ENCODE data around the gene ARHGAP18. TPM values are rescaled to one million over a fixed set of nuclear protein-coding genes. Genes with fewer than 3 reads are reported as not detected.
A peak's percentile ranks its signal among the peaks of the same experiment; 100 is the strongest.

Gene ARHGAP18, protein sequence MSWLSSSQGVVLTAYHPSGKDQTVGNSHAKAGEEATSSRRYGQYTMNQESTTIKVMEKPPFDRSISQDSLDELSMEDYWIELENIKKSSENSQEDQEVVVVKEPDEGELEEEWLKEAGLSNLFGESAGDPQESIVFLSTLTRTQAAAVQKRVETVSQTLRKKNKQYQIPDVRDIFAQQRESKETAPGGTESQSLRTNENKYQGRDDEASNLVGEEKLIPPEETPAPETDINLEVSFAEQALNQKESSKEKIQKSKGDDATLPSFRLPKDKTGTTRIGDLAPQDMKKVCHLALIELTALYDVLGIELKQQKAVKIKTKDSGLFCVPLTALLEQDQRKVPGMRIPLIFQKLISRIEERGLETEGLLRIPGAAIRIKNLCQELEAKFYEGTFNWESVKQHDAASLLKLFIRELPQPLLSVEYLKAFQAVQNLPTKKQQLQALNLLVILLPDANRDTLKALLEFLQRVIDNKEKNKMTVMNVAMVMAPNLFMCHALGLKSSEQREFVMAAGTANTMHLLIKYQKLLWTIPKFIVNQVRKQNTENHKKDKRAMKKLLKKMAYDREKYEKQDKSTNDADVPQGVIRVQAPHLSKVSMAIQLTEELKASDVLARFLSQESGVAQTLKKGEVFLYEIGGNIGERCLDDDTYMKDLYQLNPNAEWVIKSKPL
- total RNA-seq = 10 to 100 TPM; 22.9 to 41.0 (median 29.6) TPM
- polyA plus RNA-seq = 10 to 100 TPM in 1 of 2 donors, 1 to 10 TPM in 1; 8.2 to 11.6 TPM

DNA sequence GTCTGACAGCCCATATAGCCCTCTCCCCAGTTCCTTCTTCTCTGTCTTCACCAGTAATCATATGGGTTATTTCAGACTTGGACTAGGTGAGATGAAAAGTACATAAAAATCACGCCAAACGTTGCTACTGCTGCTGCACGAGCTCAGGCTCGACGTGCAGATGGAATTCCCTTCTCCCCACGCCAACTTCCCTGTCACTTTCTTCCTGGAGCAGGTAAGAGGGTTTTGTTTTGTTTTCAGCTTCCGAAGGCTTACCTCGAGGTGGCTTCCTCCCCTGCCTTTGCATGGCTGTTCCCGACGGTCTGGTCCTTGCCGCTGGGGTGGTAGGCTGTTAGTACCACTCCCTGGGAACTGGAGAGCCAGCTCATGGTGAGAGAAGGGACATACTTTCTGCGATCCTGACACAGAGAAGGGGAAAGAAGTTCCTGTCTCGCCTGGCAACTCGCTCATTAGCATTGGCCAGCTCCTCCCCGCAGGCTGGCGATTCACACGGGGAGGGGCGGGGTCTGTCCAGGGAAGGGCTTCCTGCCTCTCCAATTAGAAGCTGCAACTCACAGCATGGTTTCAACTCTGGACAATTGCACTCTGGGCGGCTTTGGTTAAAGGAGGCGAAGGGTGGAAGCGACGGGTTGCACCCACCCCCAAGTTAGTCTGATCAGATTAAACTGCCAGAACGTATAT, at the start of gene ARHGAP18:
Gene ARHGAP18, minus strand, starts transcription at position 409 of the 681 bp plus-strand sequence. Its CDS starts 41 bp downstream, at position 368.
- H3K27me3 ChIP-seq = no peaks in the 10 kb centered on the region
- FAIRE-seq (no peak), ATAC-seq (peak; percentile 94 to 98 (median 97)), DNase-seq (peak; percentile 88 to 96 (median 92))
- peak within 1 kb of the TSS; percentile 69 to 95 (median 84) for H3K27ac ChIP-seq
- intact Hi-C loops (cut with DNase I) = loop anchor here in 1 of 3 donors (10.0 kb wide), 1 partner anchor 55 kb away; no protein-coding TSS in a partner anchor
- TF ChIP-seq, protein P1, sequence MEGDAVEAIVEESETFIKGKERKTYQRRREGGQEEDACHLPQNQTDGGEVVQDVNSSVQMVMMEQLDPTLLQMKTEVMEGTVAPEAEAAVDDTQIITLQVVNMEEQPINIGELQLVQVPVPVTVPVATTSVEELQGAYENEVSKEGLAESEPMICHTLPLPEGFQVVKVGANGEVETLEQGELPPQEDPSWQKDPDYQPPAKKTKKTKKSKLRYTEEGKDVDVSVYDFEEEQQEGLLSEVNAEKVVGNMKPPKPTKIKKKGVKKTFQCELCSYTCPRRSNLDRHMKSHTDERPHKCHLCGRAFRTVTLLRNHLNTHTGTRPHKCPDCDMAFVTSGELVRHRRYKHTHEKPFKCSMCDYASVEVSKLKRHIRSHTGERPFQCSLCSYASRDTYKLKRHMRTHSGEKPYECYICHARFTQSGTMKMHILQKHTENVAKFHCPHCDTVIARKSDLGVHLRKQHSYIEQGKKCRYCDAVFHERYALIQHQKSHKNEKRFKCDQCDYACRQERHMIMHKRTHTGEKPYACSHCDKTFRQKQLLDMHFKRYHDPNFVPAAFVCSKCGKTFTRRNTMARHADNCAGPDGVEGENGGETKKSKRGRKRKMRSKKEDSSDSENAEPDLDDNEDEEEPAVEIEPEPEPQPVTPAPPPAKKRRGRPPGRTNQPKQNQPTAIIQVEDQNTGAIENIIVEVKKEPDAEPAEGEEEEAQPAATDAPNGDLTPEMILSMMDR (IDR thresholded peaks at IDR 0.05) = no peak
- H3K4me1 ChIP-seq = peaks cover 0 to 16% (median 5%) of the 10 kb centered on the region in 3 donors
- 0 to 1% methylated on average over 23 of the region's 23 CpGs for WGBS, 2 donors
- no peaks in the 10 kb centered on the region for H3K9me3 ChIP-seq
- no peaks in the 10 kb centered on the region for H3K36me3 ChIP-seq
- peak within 1 kb of the TSS; percentile 31 to 63 (median 50) for H3K4me3 ChIP-seq

DNA sequence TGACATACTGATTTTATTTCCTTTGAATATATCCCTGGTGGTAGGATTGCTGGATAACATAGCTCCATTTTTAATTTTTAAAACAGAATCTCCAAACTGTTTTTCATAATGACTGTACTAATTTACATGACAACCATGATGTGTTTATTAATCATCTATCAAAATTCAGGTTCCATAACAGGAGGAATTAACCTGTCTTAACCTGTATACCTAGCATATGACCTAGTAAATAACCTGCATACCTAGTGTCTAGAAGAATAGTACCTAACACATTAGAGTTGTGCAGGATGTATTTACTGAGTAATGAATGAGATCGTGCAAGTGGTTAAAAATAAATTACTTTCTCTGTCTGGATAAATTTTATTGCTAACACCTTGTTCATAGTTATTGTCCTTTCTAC, 45.8 kb upstream of the ARHGAP18 start:
- H3K9me3 ChIP-seq = no peaks in the 10 kb centered on the region
- DNase-seq = no peak
- H3K27ac ChIP-seq = no peak overlapping the region
- H3K27me3 ChIP-seq = no peaks in the 10 kb centered on the region
- TF ChIP-seq, protein P1 (IDR thresholded peaks at IDR 0.05) = no peak
- H3K4me3 ChIP-seq = no peak overlapping the region
- H3K36me3 ChIP-seq = no peaks in the 10 kb centered on the region
- 76 to 91% methylated on average over 1 of the region's 1 CpG for WGBS, 2 donors
- H3K4me1 ChIP-seq = no peaks in the 10 kb centered on the region
- no peak for FAIRE-seq
- ATAC-seq = no peak
- intact Hi-C loops (cut with DNase I) = no loop called here

DNA sequence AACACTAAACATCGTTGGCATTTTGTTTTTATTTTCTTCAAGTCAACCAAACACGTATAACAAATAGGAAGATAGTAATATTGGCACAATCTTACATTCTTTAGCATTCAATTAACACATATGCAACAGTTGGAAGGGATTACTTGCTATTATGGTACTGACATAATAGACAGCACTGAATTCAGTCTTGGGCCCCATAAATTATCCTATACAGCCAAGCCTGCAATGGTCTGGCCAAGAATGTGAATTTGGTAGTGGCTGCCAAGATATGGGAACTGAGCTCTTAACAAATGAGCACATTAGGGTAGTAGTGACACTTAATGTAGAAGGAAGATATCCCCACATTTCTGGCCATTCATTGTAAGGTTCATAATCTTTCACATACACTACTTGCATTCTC, 44.8 kb upstream of the ARHGAP18 start:
- DNase-seq = no peak
- TF ChIP-seq, protein P1 (IDR thresholded peaks at IDR 0.05) = no peak
- no peak overlapping the region for H3K4me3 ChIP-seq
- H3K36me3 ChIP-seq = no peaks in the 10 kb centered on the region
- FAIRE-seq = no peak
- no peaks in the 10 kb centered on the region for H3K4me1 ChIP-seq
- no peak for ATAC-seq
- H3K9me3 ChIP-seq = no peaks in the 10 kb centered on the region
- H3K27ac ChIP-seq = no peak overlapping the region
- WGBS, 2 donors = 72 to 78% methylated on average over 2 of the region's 2 CpGs
- no peaks in the 10 kb centered on the region for H3K27me3 ChIP-seq
- intact Hi-C loops (cut with DNase I) = no loop called here

DNA sequence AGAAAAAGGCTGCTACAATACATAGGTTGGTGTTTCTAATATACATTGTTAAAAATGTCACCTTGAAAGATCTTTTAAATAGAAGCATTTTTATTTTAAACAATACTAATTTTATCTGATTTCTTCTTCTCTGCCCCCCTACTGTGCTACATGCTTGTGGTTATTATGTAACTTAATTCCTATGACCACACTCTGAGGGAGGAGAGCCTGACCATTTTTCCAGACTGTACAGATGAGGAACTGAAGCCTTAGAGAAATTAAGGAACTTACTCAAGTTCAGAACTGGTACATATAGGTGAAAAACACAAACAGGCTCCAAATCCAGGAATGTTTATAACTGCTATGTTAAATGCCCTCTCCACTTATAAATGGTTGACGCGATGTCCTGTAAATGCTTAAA, 43.4 kb upstream of the ARHGAP18 start:
- intact Hi-C loops (cut with DNase I) = no loop called here
- H3K36me3 ChIP-seq = no peaks in the 10 kb centered on the region
- 94 to 100% methylated on average over 2 of the region's 2 CpGs for WGBS, 2 donors
- no peaks in the 10 kb centered on the region for H3K4me1 ChIP-seq
- H3K9me3 ChIP-seq = no peaks in the 10 kb centered on the region
- FAIRE-seq (no peak), ATAC-seq (peak in 2 of 4 donors; percentile 18 to 58), DNase-seq (no peak)
- no peak overlapping the region for H3K27ac ChIP-seq
- TF ChIP-seq, protein P1 (IDR thresholded peaks at IDR 0.05) = no peak
- H3K4me3 ChIP-seq = no peak overlapping the region
- no peaks in the 10 kb centered on the region for H3K27me3 ChIP-seq
